ENCODE results near the gene ANKRD13A.
"Not testable (repeated sequence)": the region's sequence is repeated elsewhere in the genome, so short reads cannot be mapped to it uniquely, and the experiment has no call there.

ANKRD13A gene

GRCh38 chr12:110050927-110051326, 51.7 kb downstream of the ANKRD13A start:
- no peak for DNase-seq

- not testable (repeated sequence) for DNase-seq
Observed at GRCh38 chr12:110055375-110056352, 56.4 kb downstream of the ANKRD13A start.

- not testable (repeated sequence) for DNase-seq
Observed at GRCh38 chr12:110056643-110057042, 57.4 kb downstream of the ANKRD13A start.

GRCh38 chr12:110058875-110059615, 59.8 kb downstream of the ANKRD13A start:
- DNase-seq, result no peak

- DNase-seq, result no peak
Observed at GRCh38 chr12:110059651-110060000, 60.4 kb downstream of the ANKRD13A start.

GRCh38 chr12:110062241-110062640, 63.0 kb downstream of the ANKRD13A start:
- DNase-seq, result no peak

GRCh38 chr12:110065540-110065939, 66.3 kb downstream of the ANKRD13A start:
- DNase-seq, result no peak

GRCh38 chr12:110067531-110067930, 68.3 kb downstream of the ANKRD13A start:
- DNase-seq, result no peak

- DNase-seq, result not testable (repeated sequence)
Observed at GRCh38 chr12:110068115-110068514, 68.9 kb downstream of the ANKRD13A start.

- no peak for DNase-seq
Observed at GRCh38 chr12:110068654-110069053, 69.4 kb downstream of the ANKRD13A start.

- DNase-seq, result no peak
Observed at GRCh38 chr12:110071504-110071903, 72.3 kb downstream of the ANKRD13A start.

GRCh38 chr12:110071967-110072366, 72.7 kb downstream of the ANKRD13A start:
- no peak for DNase-seq

GRCh38 chr12:110072636-110073035, 73.4 kb downstream of the ANKRD13A start:
- DNase-seq, result not testable (repeated sequence)

- peak; percentile 45 for DNase-seq
Observed at GRCh38 chr12:110073049-110073831, 74.0 kb downstream of the ANKRD13A start.

GRCh38 chr12:110074089-110074488, 74.9 kb downstream of the ANKRD13A start:
- no peak for DNase-seq

- DNase-seq, result no peak
Observed at GRCh38 chr12:110075880-110076279, 76.7 kb downstream of the ANKRD13A start.

GRCh38 chr12:110077800-110078199, 78.6 kb downstream of the ANKRD13A start:
- no peak for DNase-seq

- DNase-seq, result no peak
Observed at GRCh38 chr12:110079477-110080400, 80.5 kb downstream of the ANKRD13A start.

- no peak for DNase-seq
Observed at GRCh38 chr12:110080410-110080809, 81.2 kb downstream of the ANKRD13A start.

- no peak for DNase-seq
Observed at GRCh38 chr12:110084314-110085015, 85.2 kb downstream of the ANKRD13A start.

GRCh38 chr12:110088216-110088615, 89.0 kb downstream of the ANKRD13A start:
- DNase-seq, result not testable (repeated sequence)
